Stimulated activated naive CD8-positive, alpha-beta T cell treated with anti-CD3 and anti-CD28 coated beads, Interleukin-15, Interleukin-2, amounts not matched to agents 100 U/mL and 50 U/mL, for 24 hours (primary cell): ENCODE results near the gene ATAD3A.
"Not testable (repeated sequence)": the region's sequence is repeated elsewhere in the genome, so short reads cannot be mapped to it uniquely, and the experiment has no call there.

Source experiments
- ATAC-seq: fragments of 150-1000 bp; cut with Tn5 transposase; one replicate; pipeline ENCODE4 v1.10.0; 2021
- DNase-seq: peaks from one replicate; pipeline ENCODE4 v3.0.0; 2021

Gene ATAD3A

DNA sequence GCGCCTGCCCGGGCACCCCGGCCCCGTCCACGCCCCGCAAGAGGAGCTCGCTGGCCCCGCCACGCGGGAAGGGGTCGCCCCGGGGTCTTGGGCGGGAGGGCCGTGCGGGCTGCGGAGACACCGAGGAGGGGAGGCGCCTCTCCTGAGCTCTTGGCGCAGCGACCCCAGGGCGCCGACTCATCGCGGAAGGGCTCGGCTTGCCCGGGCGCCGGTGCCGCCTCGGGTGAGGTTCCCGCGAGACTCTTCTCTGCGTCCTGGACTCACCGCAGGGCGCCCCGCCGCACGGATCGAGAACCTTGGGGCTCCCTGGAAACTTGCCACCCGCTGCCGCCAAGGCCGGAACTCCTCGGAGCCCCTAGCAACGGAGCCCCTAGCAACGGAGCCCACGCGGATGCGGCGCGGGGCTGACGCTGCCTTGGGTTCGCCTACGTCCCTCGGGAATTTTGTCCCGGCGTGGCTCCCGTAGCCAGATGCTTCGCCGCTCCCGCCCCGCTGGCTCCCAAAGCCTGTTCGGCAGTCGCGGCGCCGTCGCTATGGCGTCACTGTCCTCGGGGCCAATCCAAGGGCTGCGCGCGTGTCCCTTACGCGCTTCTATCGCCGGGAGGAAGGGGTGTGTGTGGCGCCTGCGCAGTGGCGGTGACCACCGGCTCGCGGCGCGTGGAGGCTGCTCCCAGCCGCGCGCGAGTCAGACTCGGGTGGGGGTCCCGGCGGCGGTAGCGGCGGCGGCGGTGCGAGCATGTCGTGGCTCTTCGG lies at the start of gene ATAD3A:
Gene ATAD3A, plus strand, starts transcription at position 630 of the 753 bp plus-strand sequence. Its CDS starts 107 bp downstream, at position 737.
- peak; percentile 95 for ATAC-seq

DNA sequence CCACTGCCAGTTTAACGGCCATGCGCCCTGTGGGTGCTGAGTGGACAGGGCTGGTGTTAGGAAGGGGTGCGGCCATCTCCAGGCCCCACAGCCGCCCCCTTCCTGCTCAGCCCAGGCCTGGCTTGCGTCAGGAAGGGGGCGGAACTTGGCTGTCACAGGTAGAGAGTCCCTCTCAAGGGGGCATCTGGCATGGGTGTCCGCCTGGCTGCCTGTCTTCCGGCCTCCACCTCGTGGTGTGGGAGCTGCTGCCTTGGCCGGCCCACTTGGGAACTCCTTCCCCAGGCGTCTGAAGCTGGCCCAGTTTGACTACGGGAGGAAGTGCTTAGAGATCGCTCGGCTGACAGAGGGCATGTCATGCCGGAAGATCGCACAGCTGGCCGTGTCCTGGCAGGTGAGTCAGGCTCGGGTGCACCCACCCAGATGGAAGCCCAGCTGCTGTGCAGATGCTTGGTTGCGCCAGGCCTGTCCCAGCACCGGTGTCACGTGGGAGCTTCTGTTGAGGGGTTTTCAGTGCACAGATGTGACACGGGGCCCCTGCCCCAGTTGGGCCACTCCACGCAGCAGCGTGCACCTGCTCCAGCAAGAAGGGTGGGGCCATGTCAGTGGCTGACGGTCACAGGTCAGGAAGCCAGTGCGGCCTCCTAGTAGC lies 49.5 kb upstream of the ATAD3A start:
- ATAC-seq (no peak), DNase-seq (no peak)

More for the DNA sequence above, at the start of gene ATAD3A:
- peak; percentile 98 for DNase-seq

DNA sequence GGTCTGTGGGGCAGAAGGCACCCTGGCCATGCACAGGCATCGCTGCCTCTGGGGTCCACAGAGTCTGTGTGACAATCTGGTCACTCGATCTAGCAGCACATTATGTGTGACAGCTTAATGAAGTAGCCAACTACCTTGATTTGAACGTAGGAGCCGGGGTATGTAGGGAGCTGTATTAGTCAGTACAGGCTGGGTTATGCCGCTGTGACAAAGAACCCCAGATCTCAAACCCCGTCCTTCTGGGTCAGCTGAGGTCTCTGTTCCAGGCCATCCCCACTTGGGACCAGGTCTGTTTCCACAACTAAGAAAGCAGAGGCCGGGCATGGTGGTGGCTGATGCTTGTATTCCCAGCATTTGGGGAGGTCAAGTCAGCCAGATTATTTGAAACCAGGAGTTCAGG lies 48.6 kb upstream of the ATAD3A start:
- no peak for DNase-seq
- ATAC-seq = no peak

DNA sequence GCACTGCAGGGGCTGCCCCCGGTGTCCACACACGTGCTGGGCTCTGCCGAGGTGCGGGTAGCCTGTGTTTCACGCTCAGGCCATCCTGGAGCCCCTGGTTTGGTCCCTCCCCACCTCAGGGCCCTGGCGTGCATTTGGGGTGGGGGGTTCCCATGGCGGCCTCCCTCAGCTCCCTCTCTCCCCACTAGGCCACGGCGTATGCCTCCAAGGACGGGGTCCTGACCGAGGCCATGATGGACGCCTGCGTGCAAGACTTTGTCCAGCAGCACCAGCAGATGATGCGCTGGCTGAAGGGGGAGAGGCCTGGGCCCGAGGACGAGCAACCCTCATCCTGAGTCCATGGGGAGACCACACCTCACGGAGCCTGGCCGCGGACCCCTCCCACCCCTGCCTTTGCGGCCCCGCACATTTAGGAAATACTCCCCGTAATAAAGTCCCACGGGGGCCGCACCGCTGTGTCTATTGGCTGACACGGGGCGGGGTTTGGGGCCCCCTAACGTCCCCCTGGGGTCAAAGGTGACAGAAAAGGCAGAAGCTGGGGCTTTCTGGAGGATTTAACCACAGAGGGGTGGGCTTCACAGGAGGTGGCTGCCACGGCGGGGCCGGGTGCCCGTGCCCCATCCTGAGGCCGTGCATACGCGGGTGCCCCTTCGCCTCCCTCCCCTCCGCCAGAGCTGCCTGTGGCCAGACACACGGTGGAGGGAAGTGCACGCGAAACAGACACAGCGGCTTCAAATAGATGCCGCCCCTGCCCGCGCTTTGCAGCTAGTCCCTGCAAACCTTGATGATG lies 43.6 kb upstream of the ATAD3A start:
- ATAC-seq, DNase-seq: not testable (repeated sequence)

DNA sequence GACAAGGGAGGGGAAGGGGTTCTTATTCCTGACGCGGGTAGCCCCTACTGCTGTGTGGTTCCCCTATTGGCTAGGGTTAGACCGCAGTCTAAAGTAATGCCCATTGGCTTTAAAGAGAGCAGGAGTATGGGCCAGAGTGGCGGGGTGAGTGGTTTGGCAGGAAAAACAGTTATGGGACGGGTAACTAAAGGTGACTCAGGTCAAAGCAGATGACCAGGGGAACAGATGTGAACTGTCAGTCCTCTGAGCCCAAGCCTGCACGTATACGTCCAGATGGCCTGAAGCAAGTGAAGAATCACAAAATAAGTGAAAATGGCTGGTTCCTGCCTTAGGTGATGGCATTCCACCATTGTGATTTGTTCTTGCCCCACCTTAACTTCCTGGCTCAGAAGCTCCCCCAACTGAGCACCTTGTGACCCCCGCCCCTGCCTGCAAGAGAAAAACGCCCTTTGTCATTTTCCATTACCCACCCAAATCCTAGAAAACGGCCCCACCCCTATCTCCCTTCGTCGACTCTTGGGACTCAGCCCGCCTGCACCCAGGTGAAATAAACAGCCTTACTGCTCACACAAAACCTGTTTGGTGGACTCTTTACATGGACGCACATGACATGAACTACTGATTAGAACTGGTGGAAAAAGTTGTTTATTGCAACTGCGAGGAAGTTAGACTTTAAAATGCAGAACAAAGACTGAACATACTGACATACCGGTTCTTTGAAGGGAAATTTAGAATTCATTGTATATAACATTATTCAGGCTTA lies 41.2 kb upstream of the ATAD3A start:
- ATAC-seq (no peak), DNase-seq (peak; percentile 30)

DNA sequence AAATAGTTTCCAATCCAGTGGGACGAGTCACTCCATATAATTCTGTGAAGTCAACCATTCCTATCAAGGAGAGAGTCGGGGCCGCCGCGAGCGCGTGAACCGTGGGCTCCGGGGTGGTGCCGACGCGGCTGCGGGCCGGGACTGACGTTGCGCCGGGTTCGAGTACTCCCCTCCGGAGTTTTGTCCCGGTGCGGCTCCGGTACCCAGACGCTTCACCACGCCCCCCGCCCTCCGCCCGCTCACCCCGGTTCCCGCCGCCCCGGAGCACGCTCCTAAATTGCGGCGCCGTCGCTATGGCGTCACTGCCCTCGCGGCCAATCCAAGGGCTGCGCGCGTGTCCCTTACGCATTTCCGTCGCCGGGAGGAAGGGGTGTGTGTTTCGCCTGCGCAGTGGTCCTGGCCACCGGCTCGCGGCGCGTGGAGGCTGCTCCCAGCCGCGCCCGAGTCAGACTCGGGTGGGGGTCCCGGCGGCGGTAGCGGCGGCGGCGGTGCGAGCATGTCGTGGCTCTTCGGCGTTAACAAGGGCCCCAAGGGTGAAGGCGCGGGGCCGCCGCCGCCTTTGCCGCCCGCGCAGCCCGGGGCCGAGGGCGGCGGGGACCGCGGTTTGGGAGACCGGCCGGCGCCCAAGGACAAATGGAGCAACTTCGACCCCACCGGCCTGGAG lies 40.4 kb upstream of the ATAD3A start, which contains the start of gene ATAD3B:
Gene ATAD3B, plus strand, starts transcription at position 377 of the 664 bp plus-strand sequence. Its CDS starts 120 bp downstream, at position 497.
- ATAC-seq (peak; percentile 95), DNase-seq (peak; percentile 98)

DNA sequence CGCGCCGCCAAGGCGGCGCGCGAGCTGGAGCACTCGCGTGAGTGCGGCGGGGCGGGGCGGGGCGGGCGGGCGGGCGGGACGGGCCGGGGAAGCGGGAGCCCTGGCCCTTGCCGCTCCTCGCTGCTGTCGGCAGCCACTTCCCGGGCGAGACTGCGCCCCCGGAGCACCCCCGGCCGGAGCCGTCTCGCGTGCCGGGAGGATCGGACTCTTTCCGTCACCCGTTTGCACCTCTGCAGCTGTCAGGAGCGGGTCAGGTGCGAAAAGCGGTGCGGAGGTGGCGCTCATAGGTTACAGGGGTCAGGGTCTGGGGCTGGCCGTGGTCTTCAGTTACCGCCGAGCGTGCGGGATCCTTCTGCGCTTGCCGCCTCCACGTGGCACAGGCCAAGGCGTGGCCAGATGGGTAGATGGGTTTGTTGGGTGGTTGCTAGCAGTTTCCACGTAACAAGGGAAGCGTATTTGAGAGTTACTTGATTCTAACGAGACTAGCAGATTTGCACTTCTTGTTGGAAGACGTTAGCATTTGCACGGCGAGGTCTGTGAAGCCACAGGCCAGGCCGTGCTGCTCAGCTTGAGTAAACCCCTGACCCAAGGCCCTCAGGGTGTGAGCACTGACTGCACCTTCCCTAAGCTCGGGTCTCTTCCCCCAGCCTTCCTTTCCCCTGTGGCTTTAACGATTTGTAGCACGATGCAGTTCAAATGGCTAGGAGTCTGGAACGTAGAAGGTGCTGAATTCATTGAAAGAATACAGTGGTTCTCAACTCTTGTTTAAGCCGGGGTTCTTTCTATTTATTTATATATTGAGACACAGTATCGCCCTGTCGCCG lies 39.7 kb upstream of the ATAD3A start:
- DNase-seq = peak; percentile 18

DNA sequence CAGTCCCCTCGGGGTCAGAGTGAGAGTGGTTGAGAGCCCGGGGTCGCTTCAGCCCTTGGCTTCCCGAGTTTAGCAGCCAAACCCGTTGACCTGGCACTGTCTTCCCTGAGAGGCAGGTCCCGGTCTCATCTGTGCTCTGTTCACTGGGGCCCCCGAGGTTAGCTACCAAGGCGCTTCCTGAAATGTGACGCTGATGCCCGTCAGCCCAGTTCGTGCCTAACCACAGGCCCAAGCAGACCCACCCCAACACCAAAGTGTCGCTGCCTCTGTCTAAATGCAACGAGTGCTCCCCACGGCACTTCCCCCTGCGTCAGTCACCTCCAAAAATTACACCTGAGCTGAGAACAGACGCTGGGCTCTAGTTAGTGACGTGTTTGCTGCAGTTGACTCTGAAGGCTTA lies 36.0 kb upstream of the ATAD3A start:
- DNase-seq, ATAC-seq: not testable (repeated sequence)

More for the DNA sequence above, 39.7 kb upstream of the ATAD3A start:
- peak; percentile 11 for ATAC-seq

DNA sequence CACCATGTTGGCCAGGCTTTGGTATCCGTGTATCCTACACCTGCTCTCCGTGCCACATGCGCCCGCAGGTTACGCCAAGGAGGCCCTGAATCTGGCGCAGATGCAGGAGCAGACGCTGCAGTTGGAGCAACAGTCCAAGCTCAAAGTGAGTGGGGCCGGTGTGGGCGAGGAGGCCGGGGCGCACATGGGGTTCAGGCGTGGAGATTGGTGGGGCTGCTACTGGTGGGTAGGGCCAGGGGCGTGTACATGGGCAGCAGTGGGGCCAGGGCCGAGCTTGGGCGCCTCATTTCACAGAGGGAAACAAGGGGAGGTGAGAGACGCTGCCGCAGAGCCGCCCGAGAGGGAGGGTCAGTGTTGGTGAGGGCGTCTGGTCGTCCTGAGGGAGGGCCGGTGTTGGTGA lies 34.8 kb upstream of the ATAD3A start:
- ATAC-seq = no peak

DNA sequence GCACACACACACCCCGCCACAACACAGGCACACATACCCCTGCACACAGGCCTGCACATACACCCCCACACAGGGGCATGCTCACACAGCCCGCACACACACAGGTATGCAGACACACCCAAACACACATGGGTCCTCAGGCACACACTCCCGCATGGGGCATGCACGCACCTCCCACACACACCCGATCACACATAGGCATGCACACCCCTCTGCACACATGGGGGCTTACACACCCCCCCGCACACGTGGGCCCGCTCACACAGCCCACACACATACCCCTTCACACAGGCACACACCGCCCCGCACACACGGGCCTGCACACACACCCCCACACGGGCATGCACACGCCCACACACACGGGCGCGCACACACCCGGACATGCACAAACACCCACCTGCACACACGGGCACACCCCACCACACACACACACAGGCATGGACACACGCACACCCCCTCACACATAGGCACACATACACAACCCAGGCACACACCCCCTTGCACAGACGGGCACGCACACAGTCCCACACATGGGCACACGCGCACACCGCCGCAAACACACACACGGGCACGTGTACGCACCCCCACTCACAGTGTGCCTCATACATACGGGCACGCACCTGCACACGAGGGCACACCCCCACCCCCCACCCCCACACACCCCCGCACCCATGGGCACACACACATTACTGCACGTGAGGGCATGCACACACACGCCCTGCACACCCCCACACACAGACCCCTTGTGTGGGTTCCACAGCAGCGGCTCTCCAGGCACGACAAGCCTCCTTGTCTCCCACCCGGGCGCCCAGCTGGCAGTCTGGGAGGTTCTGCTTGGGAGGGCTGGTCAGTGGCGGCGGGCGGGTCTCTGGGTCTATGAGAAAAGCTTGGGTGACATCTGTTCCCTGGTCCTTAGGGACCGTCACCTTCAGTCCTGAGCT lies 32.1 kb upstream of the ATAD3A start:
- no peak for DNase-seq
- ATAC-seq = no peak

More for the DNA sequence above, 34.8 kb upstream of the ATAD3A start:
- DNase-seq = no peak

DNA sequence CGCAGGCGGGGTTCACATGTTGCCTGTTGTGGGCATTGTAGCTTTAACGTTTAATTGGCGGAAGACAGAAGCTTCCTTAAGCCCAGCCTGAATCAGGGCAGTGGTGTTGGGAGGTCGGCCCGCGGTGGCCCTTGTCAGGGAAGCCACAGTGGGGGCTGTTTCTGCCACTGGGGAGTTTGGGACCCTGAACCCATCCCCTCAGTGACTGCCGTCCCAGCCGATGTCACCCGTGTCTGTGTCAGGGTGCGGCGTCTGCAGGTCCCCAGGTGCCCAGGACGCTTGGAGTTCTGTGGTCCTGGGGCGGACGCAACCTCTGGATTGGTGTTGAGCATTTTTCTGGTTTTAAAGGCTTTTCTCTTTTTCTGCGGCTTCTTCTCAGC lies 31.5 kb upstream of the ATAD3A start:
- not testable (repeated sequence) for DNase-seq, ATAC-seq

DNA sequence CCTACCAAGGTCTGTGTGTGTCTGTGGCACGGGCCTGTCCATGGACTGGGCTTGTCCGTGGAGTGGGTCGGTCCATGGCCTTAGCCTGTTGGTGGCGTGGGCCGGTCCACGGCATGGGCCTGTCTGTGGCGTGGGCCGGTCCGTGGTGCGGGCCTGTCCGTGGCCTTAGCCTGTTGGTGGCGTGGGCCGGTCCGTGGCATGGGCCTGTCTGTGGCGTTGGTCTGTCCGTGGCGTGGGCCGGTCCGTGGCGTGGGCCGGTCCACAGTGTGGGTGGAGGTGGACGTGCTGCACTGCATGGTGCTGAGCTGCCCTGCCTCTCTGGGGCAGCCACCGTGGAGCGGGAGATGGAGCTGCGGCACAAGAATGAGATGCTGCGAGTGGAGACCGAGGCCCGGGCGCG lies 30.2 kb upstream of the ATAD3A start:
- ATAC-seq, DNase-seq: not testable (repeated sequence)

DNA sequence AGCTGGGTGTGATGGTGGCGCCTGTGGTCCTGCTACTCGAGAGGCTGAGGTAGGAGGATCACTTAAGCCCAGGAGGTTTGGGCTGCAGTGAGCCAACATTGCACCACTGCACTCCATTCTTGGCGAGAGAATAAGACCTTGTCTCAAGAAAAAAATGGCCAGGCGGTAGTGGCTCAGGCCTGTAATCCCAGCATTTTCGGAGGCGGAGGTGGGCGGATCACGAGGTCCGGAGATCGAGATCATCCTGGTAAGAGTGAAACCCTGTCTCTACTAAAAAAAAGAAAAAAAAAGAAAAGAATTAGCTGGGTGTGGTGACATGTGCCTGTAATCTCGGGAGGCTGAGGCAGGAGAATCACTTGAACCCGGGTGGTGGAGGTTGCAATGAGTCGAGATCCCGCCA lies 29.1 kb upstream of the ATAD3A start:
- ATAC-seq = no peak
- DNase-seq = no peak

DNA sequence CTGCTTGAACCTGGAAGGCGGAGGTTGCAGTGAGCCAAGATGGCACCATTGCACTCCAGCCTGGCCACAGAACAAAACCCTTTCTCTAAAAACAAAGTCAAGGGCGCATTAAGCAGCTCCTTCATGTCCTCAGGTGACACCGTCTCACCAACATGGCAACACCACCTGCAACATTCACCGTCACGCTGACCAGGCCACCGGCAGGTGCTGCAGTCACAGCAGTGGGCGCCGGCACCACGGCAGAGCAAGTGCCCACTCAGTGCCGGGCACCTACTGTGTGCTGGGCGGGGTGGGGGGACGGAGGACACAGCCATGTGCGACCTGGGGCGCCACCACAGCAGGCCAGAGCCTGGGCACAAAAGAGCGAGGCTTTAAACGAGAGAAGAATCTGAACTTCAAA lies 28.2 kb upstream of the ATAD3A start:
- DNase-seq (no peak), ATAC-seq (no peak)

DNA sequence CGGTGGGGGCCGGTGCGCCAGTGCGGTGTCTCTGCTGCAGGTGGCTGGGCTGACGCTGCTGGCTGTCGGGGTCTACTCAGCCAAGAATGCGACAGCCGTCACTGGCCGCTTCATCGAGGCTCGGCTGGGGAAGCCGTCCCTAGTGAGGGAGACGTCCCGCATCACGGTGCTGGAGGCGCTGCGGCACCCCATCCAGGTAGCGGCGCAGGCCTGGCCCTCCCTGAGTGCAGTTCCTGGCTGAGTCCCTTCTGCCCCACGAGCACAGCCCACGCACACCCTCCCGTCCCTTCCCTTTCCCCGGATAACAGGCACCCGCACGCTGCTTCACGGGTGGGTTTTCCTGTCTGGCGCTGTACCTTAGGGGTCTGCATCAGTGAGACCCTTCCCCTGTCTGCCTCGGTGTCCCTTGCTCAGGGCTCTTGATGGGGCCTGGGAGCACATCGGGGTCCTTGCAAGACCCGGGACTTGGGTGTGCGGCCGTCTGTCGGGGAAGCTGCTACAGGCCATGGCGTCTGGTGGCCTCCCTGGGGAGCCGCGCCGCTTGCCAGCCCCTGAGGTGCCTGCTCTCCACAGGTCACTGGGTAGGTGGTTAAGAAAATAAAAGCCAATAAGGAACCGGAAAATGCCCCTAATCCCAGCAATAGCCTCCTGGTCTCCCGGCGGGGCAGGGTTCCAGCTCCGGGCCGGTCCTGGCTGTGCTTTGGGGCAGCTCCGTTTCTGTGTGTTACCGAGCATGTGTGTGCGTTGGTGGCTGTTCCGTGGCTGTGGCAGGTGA lies 26.8 kb upstream of the ATAD3A start:
- peak; percentile 10 for ATAC-seq
- not testable (repeated sequence) for DNase-seq

DNA sequence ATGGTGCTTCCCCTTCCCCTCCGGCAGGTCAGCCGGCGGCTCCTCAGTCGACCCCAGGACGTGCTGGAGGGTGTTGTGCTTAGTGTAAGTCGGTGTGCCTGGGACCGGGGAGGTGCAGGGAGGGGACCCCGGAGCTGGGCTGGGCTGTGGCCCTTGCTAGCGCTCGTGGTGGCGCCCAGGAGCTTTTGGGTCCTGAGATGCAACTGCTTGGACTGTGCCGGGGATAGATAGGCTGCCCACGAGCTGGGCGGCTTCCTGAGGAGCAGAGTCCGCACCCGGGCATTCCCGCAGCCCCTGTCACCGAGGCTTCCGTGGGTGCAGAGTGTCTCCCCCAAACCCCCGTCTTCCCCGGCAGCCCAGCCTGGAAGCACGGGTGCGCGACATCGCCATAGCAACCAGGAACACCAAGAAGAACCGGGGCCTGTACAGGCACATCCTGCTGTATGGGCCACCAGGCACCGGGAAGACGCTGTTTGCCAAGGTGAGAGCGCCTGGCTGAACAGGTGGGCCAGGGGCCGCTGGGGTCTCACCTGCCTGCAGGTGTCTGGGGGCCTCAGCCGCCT lies 26.1 kb upstream of the ATAD3A start:
- DNase-seq, ATAC-seq: not testable (repeated sequence)

DNA sequence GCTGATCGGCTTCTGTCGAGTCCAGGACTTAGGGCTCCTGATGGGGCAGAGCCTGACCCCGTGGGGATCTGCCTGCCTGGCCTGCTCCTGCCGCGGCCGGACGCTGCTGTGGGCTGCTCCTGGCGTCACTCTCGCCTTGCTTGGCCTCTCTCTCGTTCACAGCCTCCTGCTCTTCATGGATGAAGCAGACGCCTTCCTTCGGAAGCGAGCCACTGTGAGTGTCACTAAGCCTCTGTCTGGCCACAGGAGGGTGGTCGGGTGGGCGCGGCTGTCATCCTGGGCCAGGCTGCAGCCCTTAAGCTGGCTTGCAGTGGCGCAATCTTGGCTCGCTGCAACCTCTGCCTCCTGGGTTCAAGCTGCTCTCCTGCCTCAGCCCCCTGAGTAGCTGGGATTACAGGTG lies 24.3 kb upstream of the ATAD3A start:
- DNase-seq = no peak

DNA sequence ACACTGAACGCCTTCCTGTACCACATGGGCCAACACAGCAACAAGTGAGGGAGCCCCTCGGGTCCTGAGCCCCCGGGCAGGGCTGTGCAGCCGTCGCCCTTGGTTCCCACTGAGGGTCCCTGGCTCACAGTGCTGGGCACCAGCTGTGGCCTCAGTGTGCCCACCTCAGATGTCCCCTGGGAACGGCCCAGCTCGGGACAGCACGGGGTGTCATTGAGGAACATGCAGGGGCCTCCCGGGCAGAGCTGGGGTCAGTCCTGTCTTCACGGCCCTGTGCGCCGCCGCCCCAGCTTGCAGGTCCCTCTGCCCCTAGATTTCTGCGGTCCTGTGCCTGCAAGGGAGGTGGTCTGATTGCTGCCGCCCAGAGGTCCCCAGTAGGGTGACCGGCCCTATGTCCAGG lies 22.7 kb upstream of the ATAD3A start:
- no peak for ATAC-seq
- DNase-seq = no peak

More for the DNA sequence above, 24.3 kb upstream of the ATAD3A start:
- ATAC-seq = no peak
